Measurements from ENCODE around the gene ADAM15.

ADAM15 gene, protein sequence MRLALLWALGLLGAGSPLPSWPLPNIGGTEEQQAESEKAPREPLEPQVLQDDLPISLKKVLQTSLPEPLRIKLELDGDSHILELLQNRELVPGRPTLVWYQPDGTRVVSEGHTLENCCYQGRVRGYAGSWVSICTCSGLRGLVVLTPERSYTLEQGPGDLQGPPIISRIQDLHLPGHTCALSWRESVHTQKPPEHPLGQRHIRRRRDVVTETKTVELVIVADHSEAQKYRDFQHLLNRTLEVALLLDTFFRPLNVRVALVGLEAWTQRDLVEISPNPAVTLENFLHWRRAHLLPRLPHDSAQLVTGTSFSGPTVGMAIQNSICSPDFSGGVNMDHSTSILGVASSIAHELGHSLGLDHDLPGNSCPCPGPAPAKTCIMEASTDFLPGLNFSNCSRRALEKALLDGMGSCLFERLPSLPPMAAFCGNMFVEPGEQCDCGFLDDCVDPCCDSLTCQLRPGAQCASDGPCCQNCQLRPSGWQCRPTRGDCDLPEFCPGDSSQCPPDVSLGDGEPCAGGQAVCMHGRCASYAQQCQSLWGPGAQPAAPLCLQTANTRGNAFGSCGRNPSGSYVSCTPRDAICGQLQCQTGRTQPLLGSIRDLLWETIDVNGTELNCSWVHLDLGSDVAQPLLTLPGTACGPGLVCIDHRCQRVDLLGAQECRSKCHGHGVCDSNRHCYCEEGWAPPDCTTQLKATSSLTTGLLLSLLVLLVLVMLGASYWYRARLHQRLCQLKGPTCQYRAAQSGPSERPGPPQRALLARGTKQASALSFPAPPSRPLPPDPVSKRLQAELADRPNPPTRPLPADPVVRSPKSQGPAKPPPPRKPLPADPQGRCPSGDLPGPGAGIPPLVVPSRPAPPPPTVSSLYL

DNA sequence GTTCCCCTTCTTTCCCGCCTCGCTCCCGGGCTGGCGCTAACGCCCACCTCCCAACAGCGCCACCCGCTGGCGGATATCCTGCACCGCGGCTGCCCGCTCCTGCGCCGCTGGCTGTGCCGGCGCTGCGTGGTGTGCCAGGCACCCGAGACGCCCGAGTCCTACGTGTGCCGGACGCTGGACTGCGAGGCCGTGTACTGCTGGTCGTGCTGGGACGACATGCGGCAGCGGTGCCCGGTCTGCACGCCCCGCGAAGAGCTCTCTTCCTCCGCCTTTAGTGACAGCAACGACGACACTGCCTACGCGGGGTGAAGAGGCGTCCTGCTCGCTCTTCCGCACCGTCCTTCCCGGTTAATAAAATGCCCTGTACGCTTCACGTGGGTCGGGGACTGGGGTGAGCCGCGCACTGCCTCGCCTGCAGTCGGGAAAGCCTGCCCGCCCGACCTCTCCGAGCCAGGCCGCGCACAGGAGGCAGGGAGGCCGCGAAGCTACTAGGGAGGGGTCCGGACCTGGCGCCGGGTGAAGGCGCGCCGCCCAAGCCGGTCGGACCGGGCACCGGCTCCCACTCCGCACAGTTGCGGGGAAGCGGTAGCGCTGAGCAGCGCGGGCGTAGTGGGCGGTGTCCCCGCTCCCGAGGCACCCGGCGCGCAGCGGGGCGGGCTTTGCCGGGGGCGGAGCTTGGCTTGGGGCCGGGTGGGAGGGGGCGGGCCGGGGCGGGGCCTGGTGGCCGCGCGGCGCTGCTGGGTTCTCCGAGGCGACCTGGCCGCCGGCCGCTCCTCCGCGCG lies at the start of gene ADAM15:
TSS of gene ADAM15 (plus strand) at position 757 of the 782 bp plus-strand sequence. CDS start 71 bp downstream, outside the sequence.
- peak; percentile 97 for DNase-seq (ENCODE audit: low spot score)

DNA sequence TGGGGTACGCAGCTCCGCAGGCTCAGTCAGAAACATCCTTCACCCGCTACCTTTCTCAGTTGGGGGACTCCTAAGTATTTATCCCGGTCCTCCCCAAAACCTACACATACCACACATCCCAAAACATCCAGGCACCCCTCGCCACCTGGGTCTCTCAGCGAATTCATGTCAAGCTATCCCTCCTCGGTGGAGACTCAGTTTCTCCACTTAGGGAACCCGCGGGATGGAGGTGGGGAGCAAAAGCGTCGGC lies 49.8 kb upstream of the ADAM15 start:
- no peak for DNase-seq (ENCODE audit: low spot score)

DNA sequence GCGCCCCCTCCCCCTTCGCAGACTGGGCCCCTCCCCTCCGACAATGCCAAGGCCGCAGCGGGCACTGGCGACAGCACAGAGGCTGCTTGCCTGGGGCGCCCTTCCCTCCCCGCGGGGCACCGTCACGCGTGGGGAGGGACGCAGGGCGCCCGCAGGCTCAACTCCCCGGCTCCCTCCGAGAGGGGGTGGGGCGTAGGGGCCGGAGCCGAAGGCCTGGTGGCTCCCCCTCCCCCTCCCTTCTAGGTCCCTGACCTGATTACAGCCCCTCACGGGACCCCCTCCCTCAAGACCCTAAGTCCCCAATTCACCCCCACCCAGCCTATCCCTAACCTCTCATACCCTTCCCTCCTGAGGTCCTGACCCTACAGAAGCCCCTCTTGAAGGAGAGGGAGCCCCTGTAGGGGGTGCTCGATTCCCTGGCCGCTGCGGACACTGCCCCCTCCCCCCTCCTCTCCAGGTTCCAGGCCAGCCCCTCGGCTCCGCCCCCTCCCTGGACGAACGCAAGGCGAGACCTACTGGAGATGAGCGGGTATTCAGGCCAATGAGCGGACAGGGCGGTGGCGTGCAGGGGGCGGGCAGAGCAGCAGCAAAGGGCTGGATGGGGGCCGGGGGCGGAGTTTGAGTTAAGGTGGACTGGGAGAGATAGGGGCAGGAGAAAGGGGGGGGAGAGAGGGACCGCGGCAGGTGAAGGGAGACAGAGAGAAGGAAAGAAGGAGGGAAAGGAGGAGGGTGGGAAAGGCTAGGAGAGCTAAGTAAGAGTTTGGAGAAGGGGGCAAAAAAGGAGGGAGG lies 49.2 kb upstream of the ADAM15 start:
- peak; percentile 98 for DNase-seq (ENCODE audit: low spot score)

DNA sequence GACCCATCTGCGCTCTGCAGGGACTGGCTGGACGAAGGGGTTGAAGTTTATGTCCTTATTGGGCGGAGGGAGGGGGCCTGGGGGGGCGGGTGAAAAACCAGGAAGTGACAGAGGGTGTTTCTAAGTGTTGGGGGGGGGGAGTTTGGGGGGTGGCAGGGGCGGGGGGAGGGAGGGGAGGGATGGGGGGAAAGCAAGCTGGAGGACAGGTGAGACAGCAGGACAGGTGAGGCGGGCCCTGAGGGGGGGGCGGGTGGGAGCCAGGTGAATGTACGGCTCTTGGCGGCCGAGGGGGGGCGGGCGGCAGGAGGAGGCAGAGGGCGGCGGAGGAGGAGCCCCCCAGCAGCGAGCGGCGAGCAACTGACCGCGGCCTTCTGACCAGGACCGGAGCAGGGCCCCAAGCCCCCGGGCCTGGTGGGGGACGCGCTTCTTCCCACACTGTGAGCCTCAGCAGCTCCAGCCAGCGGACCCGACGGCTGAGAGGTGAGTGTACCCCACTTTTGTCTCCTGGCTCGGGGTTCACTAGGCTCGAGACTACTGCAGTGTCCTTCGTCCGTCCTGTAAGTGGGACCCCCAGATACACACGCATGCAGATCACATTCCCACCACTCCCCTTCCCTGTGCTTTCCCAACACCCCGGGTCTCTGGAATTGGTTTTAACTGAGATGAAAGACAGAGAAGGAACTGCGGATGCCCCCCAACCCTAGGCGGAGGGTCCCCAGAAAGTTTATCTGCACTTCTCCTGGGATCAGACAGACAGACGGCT lies 48.5 kb upstream of the ADAM15 start, which contains the start of gene ZBTB7B:
TSS of gene ZBTB7B (plus strand) at position 339 of the 763 bp plus-strand sequence. CDS start 11,859 bp downstream, outside the sequence.
- DNase-seq (ENCODE audit: low spot score): peak; percentile 64

DNA sequence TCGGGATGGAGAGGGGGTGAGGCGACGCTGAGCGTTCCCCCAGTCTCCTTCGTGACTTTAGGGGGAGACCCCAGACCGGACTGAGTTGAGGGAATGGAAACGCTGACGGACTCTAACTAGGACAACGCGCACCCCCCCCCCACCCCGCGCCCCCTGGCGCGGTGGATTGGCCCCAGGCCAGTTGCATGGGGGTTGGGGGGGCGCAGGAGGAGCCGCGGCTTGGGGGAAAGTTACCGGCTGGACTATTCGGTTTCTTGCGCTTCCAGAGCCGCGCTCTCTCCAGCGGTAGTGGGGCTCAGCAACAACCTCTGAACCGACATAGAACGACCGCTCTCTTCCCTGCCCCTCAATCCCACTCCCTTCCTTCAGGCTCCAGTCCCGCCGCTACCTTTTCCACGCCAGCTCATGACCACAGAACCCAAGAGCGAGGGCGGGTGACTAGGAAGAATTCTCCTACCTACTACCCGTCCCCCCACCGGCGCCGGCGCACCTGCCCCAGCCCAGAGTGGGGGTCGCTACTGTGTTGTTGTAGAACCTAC lies 47.8 kb upstream of the ADAM15 start:
- DNase-seq (ENCODE audit: low spot score): no peak

DNA sequence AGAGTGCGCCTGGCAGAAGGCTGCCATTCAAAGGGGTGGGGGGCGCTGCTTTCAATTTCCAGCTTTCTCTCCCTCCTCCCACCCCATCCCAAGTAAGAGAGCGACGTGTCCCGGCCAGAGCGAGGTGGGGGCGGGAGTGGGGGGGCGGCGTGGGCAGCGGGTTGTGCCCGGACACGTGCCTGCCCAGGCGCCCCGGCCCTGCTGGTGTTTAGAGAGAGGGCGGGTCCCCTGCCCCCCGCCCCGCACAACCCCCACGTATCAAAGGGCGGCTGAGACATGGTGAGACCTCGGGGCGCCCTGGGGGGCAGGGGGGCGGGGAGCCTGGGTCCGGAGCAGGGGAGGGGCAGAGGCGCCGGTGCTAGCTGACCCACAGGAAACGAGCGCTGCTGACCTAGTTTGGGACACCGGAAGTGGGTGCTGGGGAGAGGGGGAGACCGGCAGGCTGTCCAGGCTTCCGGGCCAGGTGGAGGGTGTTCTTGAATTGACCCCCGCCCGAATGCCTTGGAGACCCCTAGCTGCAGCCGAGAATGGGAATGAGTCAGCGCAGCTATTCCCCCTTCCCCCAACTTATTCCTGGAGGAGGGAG lies 47.3 kb upstream of the ADAM15 start:
- peak; percentile 82 for DNase-seq (ENCODE audit: low spot score)

DNA sequence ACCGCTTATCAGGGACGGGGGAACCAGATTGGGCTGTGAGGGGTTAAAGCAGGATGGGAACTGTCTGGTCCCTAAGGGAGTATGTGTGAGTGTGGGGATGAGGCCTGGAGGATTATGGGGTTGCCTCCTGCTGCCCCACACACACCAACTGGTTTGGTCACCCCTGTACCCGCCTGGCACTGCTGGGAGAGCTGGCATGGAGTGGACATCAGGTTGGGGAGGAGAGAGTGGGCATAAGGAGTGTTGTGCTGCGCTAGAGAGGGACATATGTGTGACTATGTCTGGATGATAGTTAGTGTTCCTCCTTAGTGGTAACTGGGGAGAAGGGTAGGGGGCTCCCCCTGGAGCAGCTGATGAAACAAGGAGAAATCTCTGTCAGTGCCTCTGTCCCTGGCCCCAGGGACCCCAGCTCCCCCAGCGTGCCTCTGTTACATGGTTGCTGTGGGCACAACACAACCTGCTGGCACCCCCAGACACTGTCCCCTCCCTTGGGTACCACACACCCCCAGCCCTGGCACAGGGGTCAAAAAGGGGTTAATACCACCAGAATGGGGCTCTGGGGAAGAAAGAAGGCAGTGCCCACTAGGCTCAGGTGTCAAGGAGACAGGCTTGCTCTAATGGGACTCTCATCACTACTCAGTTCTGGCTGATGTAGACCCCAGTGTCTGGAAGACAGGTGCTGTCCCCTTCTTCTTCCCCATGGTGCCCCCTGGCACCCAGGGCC lies 46.6 kb upstream of the ADAM15 start:
- DNase-seq (ENCODE audit: low spot score): no peak

DNA sequence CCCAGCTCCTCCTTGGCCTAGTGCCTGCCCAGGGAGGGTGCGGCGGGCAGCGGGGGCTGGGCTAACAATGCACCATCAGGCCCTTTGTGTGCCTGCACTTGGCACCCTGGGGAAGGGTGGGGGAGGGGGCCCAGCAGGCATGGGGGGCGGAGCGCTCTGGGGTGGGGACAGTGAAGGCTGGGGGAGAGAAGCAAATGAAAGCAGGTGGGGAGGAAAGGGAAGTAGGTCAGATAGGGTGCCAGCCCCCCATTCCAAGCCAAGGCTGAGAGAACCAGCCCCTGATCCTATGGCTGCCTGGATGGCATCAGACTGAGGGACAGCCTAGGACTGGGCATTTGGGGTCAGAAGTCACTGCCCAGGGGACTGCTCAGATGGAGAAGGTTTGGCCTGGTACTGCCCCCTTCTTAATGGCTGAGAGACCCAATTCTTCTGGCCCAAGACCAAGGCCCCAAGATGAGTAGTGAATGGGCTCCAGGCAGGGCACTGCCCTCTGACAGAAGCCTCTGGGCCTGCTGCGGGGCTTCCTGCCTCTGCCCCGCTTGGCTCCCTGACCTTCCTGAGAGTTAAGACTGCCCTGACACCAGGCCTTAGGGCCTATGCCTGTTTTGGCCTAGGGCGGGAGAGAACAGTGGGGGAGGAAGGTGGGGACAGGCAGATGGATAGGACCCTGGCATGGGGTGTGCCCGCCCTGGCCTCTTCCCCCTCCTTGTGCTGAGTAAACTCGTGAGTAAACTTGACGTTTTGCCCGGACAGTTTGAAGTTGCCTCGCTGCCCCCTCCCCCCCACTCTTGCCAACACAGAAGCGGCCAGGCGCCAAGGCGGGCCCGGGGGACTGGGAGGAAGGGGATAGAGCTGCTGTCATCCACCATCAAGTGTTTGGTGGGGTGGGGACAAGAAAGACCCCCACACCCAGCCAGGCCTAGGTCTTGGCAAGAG lies 45.8 kb upstream of the ADAM15 start:
- no peak for DNase-seq (ENCODE audit: low spot score)

DNA sequence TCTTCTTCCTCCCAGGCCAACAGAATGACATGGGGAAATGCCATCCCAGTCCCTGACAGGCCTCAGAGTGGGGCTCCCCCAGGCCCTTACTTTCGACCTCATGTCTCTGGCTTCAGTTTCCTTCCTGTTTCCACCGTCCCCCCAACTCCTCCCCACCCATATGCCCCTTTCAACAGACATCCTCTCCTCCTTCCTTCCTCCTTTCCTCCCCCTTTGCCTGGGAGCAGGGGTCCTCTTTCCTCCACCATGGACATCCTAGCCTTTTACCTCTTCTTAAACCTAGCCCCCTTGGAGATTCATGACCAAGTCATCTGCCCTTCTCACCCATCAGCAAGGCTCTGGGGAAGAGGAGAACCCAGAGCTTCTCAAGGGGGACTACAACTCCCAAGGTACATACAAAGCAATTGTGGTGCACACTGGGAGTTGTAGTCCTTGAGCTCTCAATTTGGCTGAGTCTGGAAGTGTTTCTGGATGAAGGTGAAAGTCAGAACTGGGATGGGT lies 44.5 kb upstream of the ADAM15 start:
- DNase-seq (ENCODE audit: low spot score): no peak

DNA sequence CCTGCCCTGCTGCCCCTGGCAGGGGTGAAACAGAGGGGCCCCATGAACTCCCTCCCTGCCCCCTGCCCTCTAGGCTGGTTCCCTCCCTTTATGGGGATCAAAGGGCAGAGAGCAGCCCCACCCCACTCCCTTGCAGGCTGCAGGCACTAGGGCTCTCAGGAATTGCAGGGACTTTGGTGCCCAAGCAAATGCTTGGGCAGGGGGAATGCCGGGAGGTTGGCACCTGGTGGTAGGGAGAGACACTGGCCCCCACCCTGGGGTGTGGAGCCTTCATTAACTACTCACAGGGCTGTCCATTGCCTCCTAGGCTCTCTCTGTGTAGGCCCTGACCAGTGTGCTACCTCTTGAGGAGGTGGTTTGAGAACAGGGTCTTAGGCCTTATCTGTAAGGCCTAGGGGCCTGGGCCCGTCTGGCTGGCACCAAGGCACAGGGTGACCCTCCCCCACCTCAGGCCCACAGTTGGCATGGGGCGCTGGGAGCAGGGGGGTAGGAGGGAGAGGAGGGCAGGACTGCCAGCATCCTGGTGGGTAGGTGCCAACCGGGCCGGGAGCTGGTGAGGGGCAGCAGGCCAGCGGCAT lies 43.8 kb upstream of the ADAM15 start:
- no peak for DNase-seq (ENCODE audit: low spot score)

DNA sequence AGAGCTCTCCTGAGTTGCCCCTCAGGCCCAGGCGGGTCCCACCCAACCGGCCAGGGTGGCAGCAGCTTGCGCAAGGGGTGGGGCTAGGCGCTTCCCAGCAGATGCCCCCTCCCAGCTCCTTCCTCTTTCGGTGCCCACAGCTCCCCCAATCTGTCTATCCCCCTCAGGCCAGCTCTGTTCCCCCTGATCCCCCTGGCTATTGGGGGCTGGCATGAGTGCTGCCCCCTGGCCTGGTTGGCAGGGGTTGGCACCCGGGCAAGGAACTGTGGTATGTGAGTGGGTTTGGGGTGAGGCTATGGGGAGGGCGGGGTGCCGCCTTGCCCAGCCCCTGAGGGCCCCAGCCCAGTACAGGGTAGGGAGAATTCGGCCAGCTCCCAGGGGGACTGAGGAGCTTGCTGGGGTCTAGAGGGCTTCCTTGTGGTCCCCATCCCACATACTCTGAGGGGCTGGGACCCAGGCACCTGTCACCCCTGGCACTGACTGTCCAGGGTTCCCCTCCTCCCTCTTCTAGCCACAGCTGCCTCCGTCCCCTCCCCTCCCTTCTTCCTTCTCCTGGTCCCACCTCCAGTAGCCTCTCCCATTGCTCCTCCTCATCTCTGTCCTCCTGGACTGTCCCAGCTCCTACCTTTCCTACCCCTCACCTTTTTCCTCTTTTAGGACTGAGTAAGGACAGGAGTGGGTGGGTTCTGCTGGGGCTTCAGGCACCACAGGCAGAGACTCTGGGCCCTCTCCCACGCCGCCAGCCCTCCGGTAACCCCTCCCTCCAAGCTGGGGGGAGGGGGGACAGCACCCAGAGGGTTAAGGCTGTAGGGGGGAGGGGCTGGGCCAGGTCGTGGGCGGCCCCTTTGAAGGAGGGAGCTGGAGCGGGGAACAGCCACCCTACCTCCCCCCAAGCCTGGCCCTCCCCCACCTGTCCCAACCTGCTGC lies 42.8 kb upstream of the ADAM15 start:
- DNase-seq (ENCODE audit: low spot score): no peak

DNA sequence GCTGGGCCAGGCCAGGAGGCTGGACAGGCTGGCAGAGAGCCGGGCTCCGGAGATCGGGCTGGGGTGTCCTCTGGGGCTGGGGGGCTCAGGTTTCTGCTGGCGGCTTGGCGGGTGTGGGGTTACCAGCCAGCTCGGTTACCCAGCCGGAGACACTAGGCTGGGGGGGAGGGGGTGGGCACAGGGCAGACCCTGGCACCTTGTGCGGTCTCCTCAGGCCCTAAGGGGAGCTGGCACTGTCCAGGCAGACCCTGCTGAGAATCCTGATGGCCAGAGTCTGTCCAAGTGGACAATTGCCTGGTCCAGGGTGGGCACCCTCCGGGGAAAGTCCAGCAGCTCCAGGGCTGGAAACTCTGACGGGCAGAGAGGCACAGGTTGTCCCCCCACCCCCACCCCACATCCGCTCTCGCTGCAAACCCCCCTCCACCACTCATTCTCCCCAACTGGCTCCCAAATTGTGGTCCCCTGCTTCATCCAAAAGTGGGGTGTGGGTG lies 41.9 kb upstream of the ADAM15 start:
- DNase-seq (ENCODE audit: low spot score): no peak

DNA sequence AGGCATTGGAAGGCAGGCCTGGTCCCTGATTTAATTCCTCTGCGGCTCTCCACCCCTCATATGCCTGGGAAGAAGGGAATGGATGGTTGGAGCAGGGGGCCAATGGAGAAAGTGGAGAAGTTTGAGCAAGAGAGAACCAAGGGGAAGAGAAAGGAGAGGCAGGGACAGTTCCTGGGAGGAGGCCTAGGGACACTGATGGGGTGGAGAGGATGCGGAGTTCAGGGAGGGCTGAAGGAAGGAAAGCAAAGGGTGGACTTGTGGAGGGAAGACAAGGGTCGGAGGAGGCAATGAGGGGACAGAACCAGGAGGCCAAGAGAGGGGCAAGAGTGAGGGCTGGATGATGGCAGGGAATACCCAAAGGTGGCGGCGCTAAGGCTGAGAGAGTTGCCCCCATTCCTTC lies 41.4 kb upstream of the ADAM15 start:
- DNase-seq (ENCODE audit: low spot score): no peak

DNA sequence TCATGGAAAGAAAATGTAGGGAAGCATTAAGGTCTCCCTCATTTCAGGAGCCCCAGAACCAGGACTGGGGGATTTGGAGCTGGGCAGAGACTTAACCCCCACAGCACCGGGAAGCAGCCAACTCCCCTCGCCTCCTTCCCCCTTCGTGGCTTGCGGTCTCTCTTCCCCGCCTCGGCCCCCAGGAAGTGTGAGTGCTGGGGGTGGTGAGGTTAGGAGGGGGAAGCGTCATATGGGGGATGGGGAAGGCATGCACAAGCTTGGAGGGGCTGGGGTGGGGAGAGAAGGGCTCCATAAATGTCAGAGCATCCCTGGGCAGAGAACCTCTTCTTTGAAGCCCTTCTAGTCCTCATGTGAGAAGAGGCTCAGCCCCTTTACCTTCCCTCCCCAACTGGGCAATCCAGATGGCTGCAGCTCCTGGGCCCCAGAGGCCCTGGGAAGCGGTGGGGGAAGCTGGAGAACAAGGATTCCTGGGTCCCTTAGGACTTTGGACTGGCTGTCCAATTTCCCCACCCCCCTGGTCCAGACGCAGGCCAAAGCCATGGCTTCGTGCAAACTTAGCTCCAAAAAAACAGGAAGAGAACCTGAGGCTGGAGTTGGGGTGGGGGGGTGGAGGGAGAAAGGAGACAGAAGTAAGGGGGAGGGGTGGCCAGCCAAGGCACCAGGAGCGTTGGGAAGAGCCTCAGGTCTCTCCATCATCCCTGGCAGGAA lies 40.8 kb upstream of the ADAM15 start:
- no peak for DNase-seq (ENCODE audit: low spot score)

DNA sequence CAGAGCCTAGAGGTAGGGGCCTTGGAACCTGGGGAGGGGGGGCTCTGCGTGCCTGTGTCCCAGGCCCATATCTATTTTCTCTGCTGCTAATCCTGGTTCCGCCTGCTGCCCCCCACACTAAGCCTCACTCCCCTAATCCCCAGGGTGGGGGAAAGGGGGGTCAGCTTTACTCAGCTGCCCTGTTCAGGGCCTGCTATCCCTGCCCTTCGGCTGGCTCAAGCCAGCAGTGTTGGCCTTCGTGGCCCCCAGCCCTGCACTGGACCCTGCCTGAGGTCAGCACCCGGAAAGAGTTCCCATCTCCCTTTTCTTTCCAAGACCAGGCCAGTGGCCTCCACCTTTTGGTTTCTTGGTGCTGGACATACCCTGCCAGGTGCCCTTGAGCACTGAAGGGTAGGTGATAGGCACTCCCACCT lies 40.1 kb upstream of the ADAM15 start:
- DNase-seq (ENCODE audit: low spot score): no peak
